ENCODE data around the gene RBBP7. TPM values are rescaled to one million over a fixed set of nuclear protein-coding genes. Genes with fewer than 3 reads are reported as not detected.

The RBBP7 gene
- total RNA-seq, 2 donors from 2014 or later, result 159 to 187 TPM

DNA sequence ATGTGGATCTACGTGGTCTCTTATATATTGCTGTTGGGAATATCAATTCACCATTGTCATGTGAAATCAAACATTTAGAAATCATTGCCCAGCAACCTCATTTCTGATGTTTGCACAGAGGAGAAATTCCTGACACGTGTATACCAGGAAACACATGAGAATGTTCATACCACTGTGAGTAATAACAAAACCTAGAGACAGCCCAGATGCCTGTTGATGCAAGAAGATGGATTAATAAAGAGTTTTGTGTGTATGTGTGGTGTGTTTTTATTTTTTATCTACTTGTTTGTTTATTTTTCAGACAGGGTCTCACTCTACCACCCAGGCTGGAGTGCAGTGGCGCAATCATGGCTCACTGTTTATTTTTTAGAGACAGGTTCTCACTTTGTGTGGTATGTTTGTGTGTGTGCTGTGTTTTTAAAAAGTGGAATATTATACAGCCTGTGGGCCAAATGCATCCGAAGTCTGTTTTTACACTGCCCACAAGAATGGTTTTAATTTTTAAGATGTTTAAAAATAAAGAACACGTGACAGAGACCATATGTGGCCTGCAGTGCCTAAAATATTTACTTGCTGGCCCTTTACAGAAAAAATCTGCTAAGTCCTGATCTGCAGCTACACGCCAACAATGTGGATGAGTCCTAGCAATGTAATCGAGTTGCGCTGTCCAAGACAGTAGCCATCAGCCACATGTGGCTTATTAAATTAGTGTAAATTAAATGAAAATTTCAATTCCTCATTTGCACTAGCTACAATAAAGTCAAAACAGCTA, 44.7 kb downstream of the RBBP7 start:
- Mint-ChIP-seq H3K27me3 (no peaks in the 10 kb centered on the region), H3K27ac (peak overlapping the region; percentile 41), H3K4me3 (no peak overlapping the region), H3K4me1 (peaks cover 9% of the 10 kb centered on the region), H3K9me3 (no peaks in the 10 kb centered on the region), H3K36me3 (ENCODE audit: low read depth) (peaks cover 75% of the 10 kb centered on the region)
- no peak for ATAC-seq (replicated peaks)

DNA sequence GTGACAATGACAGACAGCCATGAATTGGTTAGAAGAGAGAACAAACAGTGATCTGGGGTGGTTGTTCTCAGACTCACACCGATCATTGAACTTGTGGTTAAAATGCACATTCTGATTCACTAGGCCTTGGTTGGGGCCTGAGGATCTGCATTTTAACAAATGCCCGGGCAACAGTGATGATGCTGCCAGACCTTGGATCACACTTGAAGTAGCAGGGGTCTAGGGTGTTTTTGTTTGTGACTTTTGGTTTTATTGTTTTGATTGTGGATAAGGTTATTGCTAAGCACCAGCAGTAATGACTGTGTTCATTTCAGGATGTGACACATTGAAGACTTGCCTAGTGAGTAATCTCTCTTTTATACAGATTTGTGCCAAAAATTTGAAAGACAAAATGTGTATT, 47.4 kb downstream of the RBBP7 start:
- H3K27ac Mint-ChIP-seq, result peak overlapping the region; percentile 89
- peaks cover 9% of the 10 kb centered on the region for H3K4me1 Mint-ChIP-seq
- H3K9me3 Mint-ChIP-seq, result no peaks in the 10 kb centered on the region
- H3K27me3 Mint-ChIP-seq, result no peaks in the 10 kb centered on the region
- peaks cover 84% of the 10 kb centered on the region for H3K36me3 Mint-ChIP-seq (ENCODE audit: low read depth)
- peak overlapping the region; percentile 37 for H3K4me3 Mint-ChIP-seq
- peak; percentile 90 for ATAC-seq (replicated peaks)

DNA sequence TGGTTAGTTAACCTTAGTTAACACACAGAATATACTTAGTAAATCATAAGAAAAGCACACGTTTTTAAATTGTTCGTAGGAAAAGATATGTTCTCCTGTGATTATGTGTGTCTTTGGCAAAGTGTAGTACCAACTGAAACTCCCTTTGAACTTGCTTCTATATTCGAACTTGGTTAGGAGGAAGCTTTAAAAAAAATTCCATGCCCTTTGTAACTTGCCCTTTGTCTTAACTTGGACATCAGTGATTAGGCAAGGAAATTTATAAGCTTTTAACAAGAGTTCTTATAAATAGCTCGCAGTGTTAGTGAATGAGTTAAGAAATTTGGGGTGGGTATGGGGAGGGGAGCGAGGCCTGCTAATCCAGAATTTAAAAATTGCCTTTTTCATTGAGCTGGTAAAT, 50.5 kb downstream of the RBBP7 start:
- no peak overlapping the region for H3K4me3 Mint-ChIP-seq
- H3K4me1 Mint-ChIP-seq, result peaks cover 4% of the 10 kb centered on the region
- H3K27me3 Mint-ChIP-seq, result no peaks in the 10 kb centered on the region
- no peak for ATAC-seq (replicated peaks)
- no peak overlapping the region for H3K27ac Mint-ChIP-seq
- H3K36me3 Mint-ChIP-seq (ENCODE audit: low read depth), result peaks cover 80% of the 10 kb centered on the region
- H3K9me3 Mint-ChIP-seq, result no peaks in the 10 kb centered on the region

DNA sequence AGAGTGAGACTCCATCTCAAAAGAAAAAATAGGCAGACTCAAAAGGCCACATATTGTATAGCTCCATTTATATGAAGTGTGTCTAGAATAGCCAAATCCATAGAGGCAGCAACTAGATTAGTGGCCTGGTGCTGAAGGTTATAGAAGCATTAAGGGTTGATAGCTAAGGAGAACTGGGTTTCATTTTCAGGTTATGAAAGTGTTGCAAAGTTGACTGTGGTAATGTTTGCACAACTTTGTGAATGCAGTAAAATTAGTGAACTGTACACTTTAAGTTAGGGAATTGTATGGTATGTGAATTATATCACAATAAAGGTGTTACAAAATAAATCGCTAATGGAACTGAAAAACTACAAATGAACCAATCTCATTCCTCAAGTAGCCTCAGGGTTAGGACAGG, 55.6 kb downstream of the RBBP7 start:
- peaks cover 46% of the 10 kb centered on the region for H3K36me3 Mint-ChIP-seq (ENCODE audit: low read depth)
- no peak overlapping the region for H3K4me3 Mint-ChIP-seq
- no peak for ATAC-seq (replicated peaks)
- H3K27me3 Mint-ChIP-seq, result no peaks in the 10 kb centered on the region
- no peak overlapping the region for H3K27ac Mint-ChIP-seq
- H3K4me1 Mint-ChIP-seq, result no peaks in the 10 kb centered on the region
- H3K9me3 Mint-ChIP-seq, result no peaks in the 10 kb centered on the region

DNA sequence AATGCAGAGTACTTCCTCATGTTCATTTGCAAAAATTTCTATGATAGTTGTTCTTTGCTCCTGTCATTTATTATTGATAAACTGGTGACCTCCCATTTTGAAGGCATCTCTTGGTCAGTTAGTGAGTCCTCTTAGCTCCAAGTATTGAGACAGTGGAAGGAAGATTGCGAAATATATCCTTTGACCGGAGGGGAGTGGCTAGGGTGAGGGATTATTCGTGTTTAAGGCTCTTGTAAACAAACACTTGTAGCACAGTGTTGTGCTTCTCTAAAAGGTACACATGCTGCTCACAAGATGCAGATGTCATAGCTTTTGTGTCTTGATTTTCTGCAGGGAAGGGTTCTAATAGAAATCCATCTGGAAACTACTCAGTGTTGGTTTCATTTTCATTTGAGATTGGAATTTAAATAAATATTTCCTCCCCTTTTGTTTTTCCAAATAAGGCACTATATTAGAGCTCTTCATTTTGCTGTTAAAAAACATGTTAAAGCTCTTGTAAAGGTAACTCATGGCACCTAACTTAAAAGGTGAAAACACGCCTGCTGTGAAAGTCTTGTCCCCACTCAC, 62.1 kb downstream of the RBBP7 start:
- Mint-ChIP-seq H3K27ac (peak overlapping the region; percentile 38), H3K4me3 (no peak overlapping the region), H3K27me3 (no peaks in the 10 kb centered on the region), H3K9me3 (no peaks in the 10 kb centered on the region), H3K4me1 (peaks cover 5% of the 10 kb centered on the region), H3K36me3 (ENCODE audit: low read depth) (peaks cover 28% of the 10 kb centered on the region)
- no peak for ATAC-seq (replicated peaks)

DNA sequence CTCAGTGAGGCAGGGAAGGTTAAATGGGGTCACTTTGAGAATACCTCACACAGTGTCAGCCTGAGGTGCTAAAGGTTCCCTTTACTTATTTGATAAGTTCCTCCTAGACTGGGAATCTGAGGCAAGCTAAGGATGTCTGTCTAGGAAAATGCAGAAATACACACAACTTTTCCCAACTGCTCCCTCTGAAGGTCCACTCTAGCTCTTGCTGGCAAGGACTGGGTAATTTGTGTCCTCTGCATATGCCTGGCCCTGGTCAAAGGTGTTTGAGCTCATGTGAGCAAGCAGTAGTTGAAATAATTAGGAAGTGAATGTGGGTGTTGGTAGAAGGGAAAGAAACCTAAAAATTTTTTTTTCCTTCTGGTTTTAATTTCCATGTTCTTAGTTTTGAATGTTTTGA, 62.6 kb downstream of the RBBP7 start:
- H3K4me1 Mint-ChIP-seq, result peaks cover 5% of the 10 kb centered on the region
- H3K9me3 Mint-ChIP-seq, result no peaks in the 10 kb centered on the region
- peaks cover 23% of the 10 kb centered on the region for H3K36me3 Mint-ChIP-seq (ENCODE audit: low read depth)
- ATAC-seq (replicated peaks), result no peak
- peak overlapping the region; percentile 38 for H3K27ac Mint-ChIP-seq
- H3K4me3 Mint-ChIP-seq, result no peak overlapping the region
- no peaks in the 10 kb centered on the region for H3K27me3 Mint-ChIP-seq

DNA sequence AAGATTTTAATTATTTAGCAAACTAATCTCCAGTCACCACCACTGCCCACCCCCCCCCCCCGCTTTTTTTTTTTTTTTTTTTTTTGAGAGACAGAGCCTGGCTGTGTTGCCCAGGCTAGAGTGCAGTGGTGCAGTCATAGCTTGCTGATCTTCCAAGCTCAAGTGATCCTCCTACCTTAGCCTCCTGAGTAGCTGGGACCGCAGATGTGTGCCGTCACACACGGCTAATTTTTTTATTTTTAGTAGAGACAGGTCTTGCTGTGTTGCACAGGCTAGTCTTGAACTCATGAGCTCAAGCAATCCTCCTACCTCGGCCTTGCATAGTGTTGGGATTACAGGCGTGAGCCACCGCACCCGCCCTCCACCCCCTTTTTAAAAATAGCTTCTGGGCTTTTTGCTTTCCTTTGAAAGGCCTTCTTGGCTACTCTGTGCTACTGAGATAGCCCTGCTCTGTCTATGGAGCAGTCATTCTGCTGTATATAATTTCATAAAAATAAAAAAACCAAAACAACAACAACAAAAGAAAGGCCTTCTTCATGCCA, 65.2 kb downstream of the RBBP7 start:
- Mint-ChIP-seq H3K4me3 (no peak overlapping the region), H3K36me3 (ENCODE audit: low read depth) (peaks cover 33% of the 10 kb centered on the region), H3K4me1 (peaks cover 5% of the 10 kb centered on the region), H3K9me3 (no peaks in the 10 kb centered on the region), H3K27me3 (no peaks in the 10 kb centered on the region), H3K27ac (no peak overlapping the region)
- no peak for ATAC-seq (replicated peaks)

DNA sequence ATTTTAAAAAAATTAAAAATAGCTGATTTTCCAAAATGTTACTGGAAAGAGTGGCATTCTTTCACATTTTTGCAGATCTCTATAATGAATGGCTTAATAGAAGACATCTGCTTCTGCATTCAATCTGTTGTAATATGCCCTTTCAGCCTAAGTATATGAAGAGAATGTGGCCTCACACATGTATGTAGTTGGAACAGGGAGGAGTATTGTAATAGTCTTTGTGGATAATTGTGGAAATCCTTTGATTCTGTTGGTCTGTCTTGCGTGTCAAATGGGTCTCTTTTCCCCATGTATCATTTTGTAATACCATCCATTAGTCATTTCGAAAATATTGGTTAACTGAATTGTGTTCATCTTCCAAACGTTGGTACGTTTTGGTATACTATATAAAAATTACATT, 72.3 kb downstream of the RBBP7 start:
- Mint-ChIP-seq H3K9me3 (no peaks in the 10 kb centered on the region), H3K4me1 (no peaks in the 10 kb centered on the region), H3K4me3 (no peak overlapping the region), H3K27ac (no peak overlapping the region), H3K27me3 (no peaks in the 10 kb centered on the region), H3K36me3 (ENCODE audit: low read depth) (peaks cover 38% of the 10 kb centered on the region)
- no peak for ATAC-seq (replicated peaks)

DNA sequence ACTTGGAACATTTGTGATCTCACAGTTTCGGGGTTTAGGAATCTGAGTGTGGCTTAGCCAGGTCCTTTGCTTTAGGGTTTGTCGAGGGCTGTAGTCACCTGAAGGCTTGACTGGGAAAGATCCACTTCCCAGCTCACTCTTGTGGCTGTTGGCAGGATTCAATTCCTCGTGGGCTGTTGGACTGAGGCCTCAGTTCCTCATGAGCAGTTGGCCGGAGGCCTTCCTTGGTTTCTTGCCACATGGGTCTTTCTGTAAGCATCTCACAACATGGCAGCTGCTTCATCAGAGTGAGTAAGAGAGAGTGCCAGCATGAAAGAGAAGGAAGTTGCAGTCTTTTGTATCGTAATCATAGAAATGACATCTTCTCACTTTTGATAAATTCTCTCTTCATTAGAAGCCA, 72.8 kb downstream of the RBBP7 start:
- Mint-ChIP-seq H3K36me3 (ENCODE audit: low read depth) (peaks cover 38% of the 10 kb centered on the region), H3K4me3 (no peak overlapping the region), H3K27ac (no peak overlapping the region), H3K27me3 (no peaks in the 10 kb centered on the region), H3K9me3 (no peaks in the 10 kb centered on the region), H3K4me1 (no peaks in the 10 kb centered on the region)
- ATAC-seq (replicated peaks), result no peak

DNA sequence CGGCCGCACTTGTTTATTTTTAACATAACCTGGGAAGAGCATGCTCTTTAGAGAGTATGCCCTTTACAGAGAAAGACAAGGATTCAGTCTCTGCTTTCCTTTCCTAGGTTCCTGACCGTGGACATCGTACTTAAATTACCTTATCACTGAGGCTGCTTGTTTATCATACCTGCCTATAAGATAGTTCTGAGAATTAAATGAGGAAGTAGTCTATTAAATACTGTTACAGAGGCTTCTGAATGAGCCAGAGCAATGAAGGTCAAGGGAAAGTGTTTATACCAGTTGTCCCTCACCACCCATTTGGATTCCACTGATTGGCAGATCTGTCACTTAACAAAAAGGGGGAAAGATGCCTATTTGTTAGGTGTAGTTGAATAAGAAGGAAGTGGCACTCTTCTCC, 73.9 kb downstream of the RBBP7 start:
- Mint-ChIP-seq H3K27ac (no peak overlapping the region), H3K27me3 (no peaks in the 10 kb centered on the region), H3K4me3 (no peak overlapping the region), H3K9me3 (no peaks in the 10 kb centered on the region), H3K36me3 (ENCODE audit: low read depth) (peaks cover 36% of the 10 kb centered on the region), H3K4me1 (no peaks in the 10 kb centered on the region)
- no peak for ATAC-seq (replicated peaks)

Other genes starting within 250 kb of the RBBP7 start
- not detected for gene S100G, start 220.2 kb downstream of the RBBP7 start, total RNA-seq
- gene CTPS2, start 157.7 kb downstream of the RBBP7 start, total RNA-seq, result 1 to 10 TPM; 2.0 to 3.3 TPM
- 10 to 100 TPM; 14.7 to 17.3 TPM for gene SYAP1, start 150.8 kb downstream of the RBBP7 start, total RNA-seq
- gene TXLNG, start 83.9 kb downstream of the RBBP7 start, total RNA-seq, result 10 to 100 TPM; 10.0 to 15.7 TPM
- gene REPS2, start 76.3 kb upstream of the RBBP7 start, total RNA-seq, result under 1 TPM in 1 of 2 donors, not detected in 1; 0.26 TPM

Data from activated T-helper 17 cell treated with anti-CD3 and anti-CD28 coated beads, Interleukin-2, amount 50 U/mL, for 72 hours (primary cell).